Measurements from ENCODE around the gene ZSCAN22.

ZSCAN22 gene

GRCh38 chr19:58326914-58327726, at the start of gene ZSCAN22:
TSS of gene ZSCAN22 (plus strand) at chr19:58326994. CDS start at chr19:58334803, 7,809 bp downstream.
- peak within 1 kb of the TSS; percentile 82 for H3K27ac ChIP-seq
- TF ChIP-seq, protein P1, sequence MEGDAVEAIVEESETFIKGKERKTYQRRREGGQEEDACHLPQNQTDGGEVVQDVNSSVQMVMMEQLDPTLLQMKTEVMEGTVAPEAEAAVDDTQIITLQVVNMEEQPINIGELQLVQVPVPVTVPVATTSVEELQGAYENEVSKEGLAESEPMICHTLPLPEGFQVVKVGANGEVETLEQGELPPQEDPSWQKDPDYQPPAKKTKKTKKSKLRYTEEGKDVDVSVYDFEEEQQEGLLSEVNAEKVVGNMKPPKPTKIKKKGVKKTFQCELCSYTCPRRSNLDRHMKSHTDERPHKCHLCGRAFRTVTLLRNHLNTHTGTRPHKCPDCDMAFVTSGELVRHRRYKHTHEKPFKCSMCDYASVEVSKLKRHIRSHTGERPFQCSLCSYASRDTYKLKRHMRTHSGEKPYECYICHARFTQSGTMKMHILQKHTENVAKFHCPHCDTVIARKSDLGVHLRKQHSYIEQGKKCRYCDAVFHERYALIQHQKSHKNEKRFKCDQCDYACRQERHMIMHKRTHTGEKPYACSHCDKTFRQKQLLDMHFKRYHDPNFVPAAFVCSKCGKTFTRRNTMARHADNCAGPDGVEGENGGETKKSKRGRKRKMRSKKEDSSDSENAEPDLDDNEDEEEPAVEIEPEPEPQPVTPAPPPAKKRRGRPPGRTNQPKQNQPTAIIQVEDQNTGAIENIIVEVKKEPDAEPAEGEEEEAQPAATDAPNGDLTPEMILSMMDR (IDR thresholded peaks at IDR 0.05), result no peak
- TF ChIP-seq ZFX (IDR thresholded peaks at IDR 0.05; ENCODE audit: borderline replicate concordance), result no peak

DNA sequence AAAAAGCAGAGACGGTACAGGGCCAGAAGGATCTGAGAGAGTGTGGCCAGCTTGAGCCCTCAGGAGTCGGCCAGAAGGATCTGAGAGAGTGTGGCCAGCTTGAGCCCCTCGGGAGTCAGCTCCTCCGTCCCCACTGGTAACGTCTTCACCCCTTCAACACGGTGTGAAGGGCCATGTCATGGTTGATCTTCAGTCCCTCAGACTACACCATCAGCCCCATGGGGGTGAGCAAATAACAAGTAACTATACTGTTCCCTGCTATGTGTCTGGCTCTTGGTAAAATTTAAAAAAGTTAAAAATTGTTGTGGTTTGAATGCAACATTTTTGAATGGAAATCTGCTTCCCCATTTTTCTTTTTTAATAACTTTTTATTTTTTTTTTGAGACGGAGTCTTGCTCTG, 49.6 kb upstream of the ZSCAN22 start:
- TF ChIP-seq, protein P1 (IDR thresholded peaks at IDR 0.05), result no peak
- TF ChIP-seq ZFX (IDR thresholded peaks at IDR 0.05; ENCODE audit: borderline replicate concordance), result no peak
- H3K27ac ChIP-seq, result no peak overlapping the region

DNA sequence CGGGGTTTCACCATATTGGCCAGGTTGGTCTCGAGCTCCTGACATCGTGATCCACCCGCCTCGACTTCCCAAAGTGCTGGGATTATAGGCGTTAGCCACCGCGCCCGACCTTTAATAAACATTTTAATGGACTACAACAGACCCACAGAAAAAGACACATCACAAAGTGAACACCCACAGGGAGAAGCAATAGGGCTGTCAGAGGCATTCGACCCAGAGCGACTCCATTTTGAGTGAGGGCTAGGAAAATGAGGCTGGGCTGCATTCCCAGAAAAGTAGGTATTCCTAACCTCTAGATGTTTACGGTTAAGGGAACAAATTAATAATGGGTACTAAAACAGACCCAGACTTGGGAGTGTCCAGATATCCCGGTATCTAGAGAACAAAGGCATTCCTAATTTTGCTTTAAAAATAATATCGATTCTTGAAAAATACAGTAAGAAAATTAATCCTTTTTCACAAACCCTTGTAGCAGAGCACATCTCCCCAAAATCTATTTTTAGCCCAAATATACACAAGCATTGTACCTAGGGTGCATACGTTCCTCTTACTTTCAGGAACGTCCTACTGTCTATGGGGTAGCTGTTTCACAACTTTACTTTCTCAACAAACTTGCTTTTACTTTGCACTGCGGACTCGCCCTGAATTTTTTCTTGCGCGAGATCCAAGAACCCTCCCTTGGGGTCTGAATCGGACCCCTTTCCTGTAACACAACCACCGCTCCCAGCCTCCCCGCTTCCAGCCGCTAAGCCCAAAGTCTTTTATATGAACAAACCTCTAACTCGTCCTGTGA, 48.9 kb upstream of the ZSCAN22 start:
- peak overlapping the region; percentile 70 for H3K27ac ChIP-seq
- no peak for TF ChIP-seq ZFX (IDR thresholded peaks at IDR 0.05; ENCODE audit: borderline replicate concordance)
- TF ChIP-seq, protein P1 (IDR thresholded peaks at IDR 0.05), result no peak

- H3K27ac ChIP-seq, result peak within 1 kb of the TSS; percentile 70
- no peak for TF ChIP-seq ZFX (IDR thresholded peaks at IDR 0.05; ENCODE audit: borderline replicate concordance)
- TF ChIP-seq, protein P1 (IDR thresholded peaks at IDR 0.05), result peak; percentile 17; the same call in 1 of the 2 replicates
Measured at GRCh38 chr19:58278541-58279041, 48.2 kb upstream of the ZSCAN22 start, which contains the start of gene ZNF8. TSS of gene ZNF8 (plus strand) at chr19:58278955. CDS start at chr19:58279082, 127 bp downstream.

GRCh38 chr19:58279042-58279924, 47.5 kb upstream of the ZSCAN22 start:
- TF ChIP-seq ZFX (IDR thresholded peaks at IDR 0.05; ENCODE audit: borderline replicate concordance), result no peak
- TF ChIP-seq, protein P1 (IDR thresholded peaks at IDR 0.05), result no peak
- H3K27ac ChIP-seq, result peak overlapping the region; percentile 70

DNA sequence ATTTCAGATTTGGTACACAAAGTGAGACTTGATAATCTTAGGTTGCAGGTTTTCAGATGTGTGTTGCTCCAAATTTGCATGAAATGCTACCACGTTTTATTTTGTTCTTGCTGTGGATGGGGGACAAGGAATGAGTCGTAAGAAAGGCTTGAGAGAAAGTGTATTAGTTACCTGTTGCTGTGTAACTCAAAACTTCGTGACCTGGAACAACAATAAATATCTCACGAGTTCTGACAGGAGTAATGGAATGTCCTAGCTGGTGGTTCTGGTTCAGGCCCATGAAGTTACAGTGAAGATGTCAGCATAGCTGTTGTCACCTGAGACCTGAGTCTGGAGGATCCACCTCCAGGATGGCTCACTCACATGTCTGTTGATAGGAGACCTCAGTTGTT, 46.9 kb upstream of the ZSCAN22 start:
- TF ChIP-seq, protein P1 (IDR thresholded peaks at IDR 0.05), result no peak
- TF ChIP-seq ZFX (IDR thresholded peaks at IDR 0.05; ENCODE audit: borderline replicate concordance), result no peak
- H3K27ac ChIP-seq, result no peak overlapping the region

Measured in 22Rv1 (cell line).